Measurements from ENCODE around the gene HECA. TPM values are rescaled to one million over a fixed set of nuclear protein-coding genes. Genes with fewer than 3 reads are reported as not detected.

The HECA gene
- total and polyA plus RNA-seq, 2 of the 8 experiments (the other 6 are each of a cell fraction or from before 2014, with no cell fraction given) = 2.4 to 9.2 TPM

GRCh38 chr6:139147628-139148027, 12.7 kb downstream of the HECA start:
- Histone ChIP-seq H2BK12ac (ENCODE audit: low read depth, low read length) (no peak overlapping the region), H2BK120ac (replicated peaks; ENCODE audit: low read depth, low read length) (no peak overlapping the region), H3K36me3 (ENCODE audit: control insufficient read depth in 2 of 4, insufficient read depth in 4 of 4, low read length in 3 of 4) (no peaks in the 10 kb centered on the region; a peak in 1 of 8 replicates), H3K79me1 (ENCODE audit: low read depth, low read length) (0 out of 2 replicates have a peak, but pooled peaks cover 2% of the 10 kb centered on the region), H4K5ac (ENCODE audit: insufficient read length, low read depth, low read length) (no peak overlapping the region), H3K9ac (replicated peaks in 1 of 4; ENCODE audit: extremely low read depth in 1 of 4, low read depth in 3 of 4, low read length in 3 of 4) (no peak overlapping the region), H3K18ac (ENCODE audit: extremely low read depth, low read length) (no peak overlapping the region), H3K56ac (replicated peaks; ENCODE audit: insufficient read length, low read depth, low read length) (no peak overlapping the region), H2BK15ac (ENCODE audit: low read length) (no peak overlapping the region; the same call in 1 of the 2 replicates), H2AK5ac (ENCODE audit: low read depth, low read length) (no peak overlapping the region), H2BK20ac (ENCODE audit: low read length) (no peak overlapping the region), H3K4me2 (ENCODE audit: insufficient read depth in 1 of 2, low read depth in 2 of 2, low read length in 2 of 2) (no peak overlapping the region), H3K14ac (ENCODE audit: insufficient read length) (no peak overlapping the region), H3K4me3 (ENCODE audit: extremely low read depth in 1 of 4, insufficient read depth in 2 of 4, low read depth in 3 of 4, low read length in 4 of 4) (no peak overlapping the region), H2AFZ (ENCODE audit: low read length) (no peak overlapping the region), H3K27ac (ENCODE audit: low read depth, low read length) (no peak overlapping the region), H3K79me2 (ENCODE audit: control insufficient read depth in 1 of 2, insufficient read depth in 2 of 2, low read length in 2 of 2) (peaks cover 0 to 25% of the 10 kb centered on the region in 2 experiments; a peak in 2 of 4 replicates), H2BK5ac (ENCODE audit: low read depth, low read length) (no peak overlapping the region), H3K9me3 (ENCODE audit: insufficient read depth in 2 of 2, low read depth in 1 of 2, low read length in 1 of 2) (no peaks in the 10 kb centered on the region), H3K23ac (ENCODE audit: insufficient read length) (no peak overlapping the region), H3K27me3 (replicated peaks in 1 of 4; ENCODE audit: control insufficient read depth in 3 of 4, extremely low read depth in 1 of 4, insufficient read depth in 3 of 4, low read length in 3 of 4) (no peaks in the 10 kb centered on the region), H4K20me1 (replicated peaks in 1 of 2; ENCODE audit: control insufficient read depth in 1 of 2, insufficient read depth in 2 of 2, low read length in 2 of 2) (no peaks in the 10 kb centered on the region), H3K4ac (replicated peaks; ENCODE audit: insufficient read length, low read depth, low read length) (no peak overlapping the region), H3K23me2 (ENCODE audit: low read depth, low read length) (no peaks in the 10 kb centered on the region), H4K8ac (ENCODE audit: extremely low read depth, insufficient read depth, low read length) (no peak overlapping the region), H4K91ac (replicated peaks; ENCODE audit: insufficient read length, low read length) (no peak overlapping the region), H3K4me1 (replicated peaks in 1 of 4; ENCODE audit: control insufficient read depth in 3 of 4, insufficient read depth in 4 of 4, low read length in 3 of 4) (peaks cover 0 to 4% (median 2%) of the 10 kb centered on the region in 4 experiments; a peak in 2 of 7 replicates)
- POLR2A ChIA-PET (ENCODE audit: partially characterized antibody) = no interaction called here
- FAIRE-seq (no peak), DNase-seq (ENCODE audit: low read depth in 1 of 2, low spot score in 2 of 2) (no peak)
- CTCF ChIA-PET (ENCODE audit: partially characterized antibody) = no interaction called here
- WGBS, 2 experiments (ENCODE audit: extremely low coverage in 1 of 2, insufficient coverage in 1 of 2, insufficient read length in 1 of 2, insufficient replicate concordance in 2 of 2, low coverage in 1 of 2, low lambda C conversion rate in 2 of 2, missing lambda C conversion rate in 1 of 2) = 87% methylated on average over 4 of the region's 4 CpGs; no CpG with 5 or more reads in 1 of the 2 experiments
- TF ChIP-seq GTF2F1 (IDR thresholded peaks at IDR 0.05; ENCODE audit: borderline replicate concordance, low read depth, low read length) (no peak), SAP30 (IDR thresholded peaks at IDR 0.05; ENCODE audit: insufficient read depth, insufficient replicate concordance, low read length) (no peak), POLR2A (IDR thresholded peaks at IDR 0.05; ENCODE audit: control extremely low read depth in 1 of 2, low read depth in 2 of 2, low read length in 2 of 2) (no peak), PHF8 (conservative IDR thresholded peaks at IDR 0.05; ENCODE audit: low read depth, low read length) (no peak), RFX5 (IDR thresholded peaks at IDR 0.05; ENCODE audit: borderline replicate concordance, low read depth, low read length) (no peak), RBBP5 (IDR thresholded peaks at IDR 0.05; ENCODE audit: borderline replicate concordance, low read depth, low read length) (no peak), CEBPB (IDR thresholded peaks at IDR 0.05; ENCODE audit: low read depth, low read length) (no peak), GABPA (IDR thresholded peaks at IDR 0.05; ENCODE audit: borderline replicate concordance, insufficient read depth, low read length) (no peak), SUZ12 (IDR thresholded peaks at IDR 0.05; ENCODE audit: low read length) (no peak), TCF12 (IDR thresholded peaks at IDR 0.05; ENCODE audit: low read depth, low read length) (no peak), ZNF274 (IDR thresholded peaks at IDR 0.05; ENCODE audit: borderline replicate concordance, extremely low read depth, low read length) (no peak), KDM1A (IDR thresholded peaks at IDR 0.05; ENCODE audit: borderline replicate concordance, low read length) (no peak)
- TF ChIP-seq, protein P1, sequence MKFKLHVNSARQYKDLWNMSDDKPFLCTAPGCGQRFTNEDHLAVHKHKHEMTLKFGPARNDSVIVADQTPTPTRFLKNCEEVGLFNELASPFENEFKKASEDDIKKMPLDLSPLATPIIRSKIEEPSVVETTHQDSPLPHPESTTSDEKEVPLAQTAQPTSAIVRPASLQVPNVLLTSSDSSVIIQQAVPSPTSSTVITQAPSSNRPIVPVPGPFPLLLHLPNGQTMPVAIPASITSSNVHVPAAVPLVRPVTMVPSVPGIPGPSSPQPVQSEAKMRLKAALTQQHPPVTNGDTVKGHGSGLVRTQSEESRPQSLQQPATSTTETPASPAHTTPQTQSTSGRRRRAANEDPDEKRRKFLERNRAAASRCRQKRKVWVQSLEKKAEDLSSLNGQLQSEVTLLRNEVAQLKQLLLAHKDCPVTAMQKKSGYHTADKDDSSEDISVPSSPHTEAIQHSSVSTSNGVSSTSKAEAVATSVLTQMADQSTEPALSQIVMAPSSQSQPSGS (IDR thresholded peaks at IDR 0.05; ENCODE audit: low read length) = no peak
